Endodermal cell (in vitro differentiated cells): Measurements from ENCODE around the gene SOX10. TPM values are rescaled to one million over a fixed set of nuclear protein-coding genes. Genes with fewer than 3 reads are reported as not detected.

ENCODE experiments used
- DNase-seq: peaks from one replicate; pipeline ENCODE4 v3.0.0-alpha.2; 2017
- H3K27ac ChIP-seq: 2 replicates; pipeline ENCODE4 v1.5.1; 2013; ENCODE audit warnings: mild to moderate bottlenecking, low read depth, low read length, moderate library complexity
- H3K27me3 ChIP-seq: 2 replicates; pipeline ENCODE4 v1.6.1; 2013; ENCODE audit warnings: mild to moderate bottlenecking, low read length, moderate library complexity; ENCODE audit not compliant: insufficient read depth, control insufficient read depth, poor library complexity, severe bottlenecking
- H3K36me3 ChIP-seq: 2 replicates; pipeline ENCODE4 v1.7.0; 2013; ENCODE audit warnings: mild to moderate bottlenecking, low read length, moderate library complexity; ENCODE audit not compliant: control insufficient read depth, insufficient read depth
- H3K4me1 ChIP-seq: one replicate; pipeline ENCODE4 v1.7.0; 2013; ENCODE audit warnings: low read length; ENCODE audit not compliant: control insufficient read depth, insufficient read depth
- H3K4me3 ChIP-seq: 2 replicates; pipeline ENCODE4 v1.5.1; 2013; ENCODE audit warnings: mild to moderate bottlenecking, low read length, moderate library complexity
- H3K9ac ChIP-seq: 2 replicates; pipeline ENCODE4 v1.6.1; 2013; ENCODE audit warnings: mild to moderate bottlenecking, low read length, moderate library complexity; ENCODE audit not compliant: poor library complexity, severe bottlenecking; ENCODE audit errors: extremely low read depth
- H3K9me3 ChIP-seq: 2 replicates; pipeline ENCODE4 v1.6.1; 2013; ENCODE audit warnings: mild to moderate bottlenecking, low read length, moderate library complexity; ENCODE audit not compliant: control insufficient read depth
- H3K27ac Mint-ChIP-seq: 2 replicates; pipeline ENCODE4 v1.8.0; 2020; ENCODE audit warnings: mixed read lengths
- H3K27me3 Mint-ChIP-seq: 2 replicates; pipeline ENCODE4 v1.8.0; 2021; ENCODE audit warnings: mild to moderate bottlenecking, mixed read lengths; ENCODE audit not compliant: insufficient read depth
- H3K36me3 Mint-ChIP-seq: 2 replicates; pipeline ENCODE4 v1.8.0; 2020; ENCODE audit warnings: low read depth, mixed read lengths
- H3K4me1 Mint-ChIP-seq: 2 replicates; pipeline ENCODE4 v1.8.0; 2020; ENCODE audit warnings: mixed read lengths
- H3K4me3 Mint-ChIP-seq: 2 replicates; pipeline ENCODE4 v1.8.0; 2020; ENCODE audit warnings: mild to moderate bottlenecking, moderate library complexity, mixed read lengths
- H3K9me3 Mint-ChIP-seq: 2 replicates; pipeline ENCODE4 v1.8.0; 2020; ENCODE audit warnings: mild to moderate bottlenecking, mixed read lengths
- WGBS, 2 experiments: methylation state at CpG; one replicate each; pipeline versions ENCODE4 v1.1.5 to v1.1.7; 2013; ENCODE audit warnings: missing lambda C conversion rate in 2 of 2, mixed read lengths in 1 of 2; ENCODE audit not compliant: insufficient coverage in 1 of 2, insufficient read length in 1 of 2; 5-methylcytosine and 5-hydroxymethylcytosine counted together
- total RNA-seq, 2 donors: library from RNA; stranded (reverse); fragmentation: NEBNext Ultra II Directional in 1 of 2; extraction: Animal tissue kit (Norgen Biotek cat#: 25700) in 1 of 2; gene quantifications; 2 replicates in 1 of 2; 3 replicates in 1 of 2; pipeline ENCODE4 v1.2.1, GENCODE V29; 2021
- TF ChIP-seq, protein P1 (sequence below): fragments of 200-600 bp; sonication (generic); conservative IDR thresholded peaks from 2 replicates; pipeline ENCODE4 v1.5.0; 2021; ENCODE audit warnings: antibody characterized with exemption, mild to moderate bottlenecking

SOX10 gene
- total RNA-seq, 2 donors from 2014 or later, result 11.2 to 13.4 TPM

DNA sequence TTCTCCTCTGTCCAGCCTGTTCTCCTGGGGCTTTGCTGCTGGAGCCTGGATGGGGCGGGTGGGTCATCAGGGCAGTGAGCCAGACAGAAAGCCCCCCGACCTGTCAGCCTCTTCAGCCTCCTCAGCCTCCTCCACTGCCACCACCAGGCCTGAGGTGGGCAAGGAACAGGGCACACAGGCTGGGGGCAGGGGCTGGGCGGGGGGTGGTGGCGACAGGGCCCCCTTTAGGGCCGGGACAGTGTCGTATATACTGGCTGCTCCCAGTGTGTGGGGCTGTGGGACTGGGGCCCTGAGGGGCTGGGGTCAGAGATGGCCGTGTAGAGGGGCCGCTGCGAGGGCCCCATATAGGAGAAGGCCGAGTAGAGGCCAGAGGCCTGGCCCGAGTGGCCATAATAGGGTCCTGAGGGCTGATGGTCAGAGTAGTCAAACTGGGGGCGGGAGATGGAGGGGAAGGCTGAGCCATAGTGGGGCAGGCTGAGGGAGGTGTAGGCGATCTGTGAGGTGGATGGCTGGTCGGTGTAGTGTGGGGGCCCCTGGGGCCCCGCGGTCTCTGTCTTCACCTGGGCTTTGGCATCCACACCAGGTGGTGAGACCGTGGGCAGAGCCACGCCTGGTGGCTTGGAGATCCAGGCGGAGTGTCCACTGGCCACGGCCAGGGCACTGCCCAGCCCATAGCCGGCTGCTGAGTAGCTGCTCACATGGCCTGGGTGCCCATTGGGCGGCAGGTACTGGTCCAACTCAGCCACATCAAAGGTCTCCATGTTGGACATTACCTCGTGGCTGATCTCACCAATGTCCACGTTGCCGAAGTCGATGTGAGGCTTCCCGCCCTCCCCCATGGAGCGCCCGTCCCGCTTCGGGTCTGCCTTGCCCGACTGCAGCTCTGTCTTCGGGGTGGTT lies 10.8 kb downstream of the SOX10 start:
- no peak overlapping the region for H3K27ac Mint-ChIP-seq
- peaks cover 13% of the 10 kb centered on the region for H3K4me1 Mint-ChIP-seq
- no peaks in the 10 kb centered on the region for H3K9me3 Mint-ChIP-seq
- Histone ChIP-seq H3K4me1 (peaks cover 11% of the 10 kb centered on the region), H3K9me3 (no peaks in the 10 kb centered on the region), H3K4me3 (no peak overlapping the region), H3K36me3 (peaks cover 19% of the 10 kb centered on the region), H3K27ac (no peak overlapping the region), H3K9ac (no peak overlapping the region), H3K27me3 (no peaks in the 10 kb centered on the region)
- H3K36me3 Mint-ChIP-seq, result peaks cover 52% of the 10 kb centered on the region
- TF ChIP-seq, protein P1, sequence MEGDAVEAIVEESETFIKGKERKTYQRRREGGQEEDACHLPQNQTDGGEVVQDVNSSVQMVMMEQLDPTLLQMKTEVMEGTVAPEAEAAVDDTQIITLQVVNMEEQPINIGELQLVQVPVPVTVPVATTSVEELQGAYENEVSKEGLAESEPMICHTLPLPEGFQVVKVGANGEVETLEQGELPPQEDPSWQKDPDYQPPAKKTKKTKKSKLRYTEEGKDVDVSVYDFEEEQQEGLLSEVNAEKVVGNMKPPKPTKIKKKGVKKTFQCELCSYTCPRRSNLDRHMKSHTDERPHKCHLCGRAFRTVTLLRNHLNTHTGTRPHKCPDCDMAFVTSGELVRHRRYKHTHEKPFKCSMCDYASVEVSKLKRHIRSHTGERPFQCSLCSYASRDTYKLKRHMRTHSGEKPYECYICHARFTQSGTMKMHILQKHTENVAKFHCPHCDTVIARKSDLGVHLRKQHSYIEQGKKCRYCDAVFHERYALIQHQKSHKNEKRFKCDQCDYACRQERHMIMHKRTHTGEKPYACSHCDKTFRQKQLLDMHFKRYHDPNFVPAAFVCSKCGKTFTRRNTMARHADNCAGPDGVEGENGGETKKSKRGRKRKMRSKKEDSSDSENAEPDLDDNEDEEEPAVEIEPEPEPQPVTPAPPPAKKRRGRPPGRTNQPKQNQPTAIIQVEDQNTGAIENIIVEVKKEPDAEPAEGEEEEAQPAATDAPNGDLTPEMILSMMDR, result no peak
- H3K4me3 Mint-ChIP-seq, result no peak overlapping the region
- no peaks in the 10 kb centered on the region for H3K27me3 Mint-ChIP-seq
- 94 to 99% methylated on average over 20 to 33 of the region's 33 CpGs for WGBS, 2 experiments
- no peak for DNase-seq

DNA sequence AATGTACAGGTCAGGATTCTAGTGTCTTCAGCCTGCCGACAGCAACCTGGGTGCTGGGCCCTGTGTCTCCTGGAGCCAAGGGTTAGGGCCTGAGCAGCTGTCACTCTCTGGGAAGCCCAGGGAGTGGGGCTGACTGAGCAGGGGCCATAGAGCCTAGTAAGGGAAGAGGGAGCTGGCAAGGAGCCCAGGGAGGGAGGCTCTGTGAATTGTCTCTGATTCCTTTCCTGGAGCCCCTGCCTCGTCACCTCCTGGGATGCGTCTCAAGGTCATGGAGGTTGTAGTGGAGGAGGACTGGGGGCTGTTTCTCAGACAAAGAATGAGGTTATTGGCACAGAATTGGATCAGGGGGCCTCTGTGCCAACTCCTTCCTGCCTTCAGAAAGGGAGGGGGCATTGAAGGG lies 11.8 kb downstream of the SOX10 start:
- H3K4me3 ChIP-seq, result no peak overlapping the region
- Mint-ChIP-seq H3K4me3 (no peak overlapping the region), H3K4me1 (peaks cover 13% of the 10 kb centered on the region), H3K27ac (peak overlapping the region; percentile 48), H3K36me3 (peaks cover 53% of the 10 kb centered on the region), H3K27me3 (no peaks in the 10 kb centered on the region), H3K9me3 (no peaks in the 10 kb centered on the region)
- H3K27me3 ChIP-seq, result no peaks in the 10 kb centered on the region
- 90 to 91% methylated on average over 2 to 3 of the region's 3 CpGs for WGBS, 2 experiments
- H3K36me3 ChIP-seq, result peaks cover 19% of the 10 kb centered on the region
- no peak for DNase-seq
- H3K4me1 ChIP-seq, result peaks cover 15% of the 10 kb centered on the region
- TF ChIP-seq, protein P1, result no peak
- H3K27ac ChIP-seq, result peak overlapping the region; percentile 29
- no peak overlapping the region for H3K9ac ChIP-seq
- H3K9me3 ChIP-seq, result no peaks in the 10 kb centered on the region

DNA sequence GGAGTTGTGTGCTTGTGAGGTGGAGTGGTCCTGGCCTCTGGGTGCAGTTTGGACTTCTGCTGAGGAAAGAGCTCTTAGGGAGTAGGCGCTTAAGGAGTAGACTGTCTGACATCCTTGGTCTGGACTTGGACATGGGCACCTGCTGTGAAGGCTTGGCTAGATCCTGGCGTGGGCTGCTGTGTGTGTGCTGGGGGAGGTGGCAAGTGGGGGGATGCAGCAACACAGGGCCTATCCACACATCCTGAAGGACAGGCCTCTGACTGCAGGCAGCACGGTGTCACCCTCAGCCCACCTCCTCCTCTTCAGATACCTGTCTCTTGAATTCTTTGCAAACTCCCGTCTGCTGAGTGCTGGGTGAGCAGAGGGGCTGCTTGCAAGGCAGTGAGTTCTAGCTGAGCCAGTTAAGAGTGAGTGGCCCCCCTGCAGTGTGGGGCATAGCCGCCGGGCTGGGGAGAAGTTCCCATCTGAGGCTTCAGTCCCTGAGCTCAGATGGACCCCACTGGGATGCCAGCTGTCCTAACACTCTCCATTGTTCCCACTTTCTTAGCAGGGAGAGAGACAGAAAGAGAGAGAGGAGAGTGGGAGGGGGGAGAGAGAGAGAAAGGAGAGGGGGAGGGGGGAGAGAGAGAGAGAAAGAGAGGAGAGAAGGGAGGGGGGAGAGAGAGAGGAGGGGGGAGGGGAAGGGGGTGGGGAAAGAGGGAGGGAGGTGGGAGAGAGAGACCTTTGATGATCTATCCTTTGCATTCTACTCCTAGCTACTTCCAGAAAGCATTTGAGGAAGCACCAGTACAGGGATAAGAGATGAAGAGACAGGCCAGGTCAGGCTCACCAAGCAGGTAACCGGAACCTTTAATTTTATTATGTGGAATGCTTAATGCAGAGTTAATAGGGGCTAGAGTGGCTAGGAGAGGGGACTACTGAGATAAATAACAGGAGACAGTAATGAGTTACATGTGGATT lies 12.6 kb downstream of the SOX10 start:
- peak overlapping the region; percentile 29 for H3K27ac ChIP-seq
- no peak overlapping the region for H3K4me3 ChIP-seq
- H3K4me1 Mint-ChIP-seq, result peaks cover 13% of the 10 kb centered on the region

More for the DNA sequence above, 12.6 kb downstream of the SOX10 start:
- peaks cover 26% of the 10 kb centered on the region for H3K36me3 ChIP-seq
- H3K27me3 ChIP-seq, result no peaks in the 10 kb centered on the region
- H3K9me3 Mint-ChIP-seq, result no peaks in the 10 kb centered on the region
- H3K4me1 ChIP-seq, result peaks cover 15% of the 10 kb centered on the region
- peak; percentile 83 for DNase-seq
- H3K36me3 Mint-ChIP-seq, result peaks cover 53% of the 10 kb centered on the region
- WGBS, 2 experiments, result 32 to 44% methylated on average over 3 to 7 of the region's 7 CpGs
- no peaks in the 10 kb centered on the region for H3K9me3 ChIP-seq
- TF ChIP-seq, protein P1, result no peak
- no peaks in the 10 kb centered on the region for H3K27me3 Mint-ChIP-seq
- H3K9ac ChIP-seq, result no peak overlapping the region
- peak overlapping the region; percentile 48 for H3K27ac Mint-ChIP-seq
- H3K4me3 Mint-ChIP-seq, result no peak overlapping the region
